Keratinocyte (primary cell): ENCODE measurements around the gene RETREG1.
"Not testable (repeated sequence)": the region's sequence is repeated elsewhere in the genome, so short reads cannot be mapped to it uniquely, and the experiment has no call there.

Experiments used
- CTCF ChIP-seq, 3 experiments: IDR thresholded peaks in 1 of 3; conservative IDR thresholded peaks in 1 of 3; optimal IDR thresholded peaks in 1 of 3; 2 replicates in 2 of 3; 3 replicates in 1 of 3; pipeline versions ENCODE3 to v1.5.1; 2011; ENCODE audit warnings: low read length in 3 of 3, mild to moderate bottlenecking in 3 of 3, moderate library complexity in 2 of 3, control low read depth in 1 of 3, inconsistent platforms in 1 of 3; ENCODE audit not compliant: insufficient read depth in 2 of 3; ENCODE audit errors: extremely low read depth in 1 of 3
- EZH2 ChIP-seq: IDR thresholded peaks from one replicate; pipeline ENCODE4 v1.6.1; 2012; ENCODE audit warnings: inconsistent platforms, mild to moderate bottlenecking, low read length, moderate library complexity

- not testable (repeated sequence) for TF ChIP-seq CTCF (optimal IDR thresholded peaks at IDR 0.05 in 1 of 3, IDR thresholded peaks at IDR 0.05 in 1 of 3, conservative IDR thresholded peaks at IDR 0.05 in 1 of 3; ENCODE audit: extremely low read depth in 1 of 3, insufficient read depth in 2 of 3, low read length in 3 of 3); EZH2
Measured at GRCh38 chr5:16610896-16611295, 5.9 kb downstream of the RETREG1 start.
